Activated CD8-positive, alpha-beta memory T cell treated with anti-CD3 and anti-CD28 coated beads, Interleukin-2, amount 50 U/mL, for 48 hours (primary cell): ENCODE results near the gene C22orf23.

Experiments
- DNase-seq: peaks from one replicate; pipeline ENCODE4 v3.0.0-alpha.2; 2020

C22orf23 gene

DNA sequence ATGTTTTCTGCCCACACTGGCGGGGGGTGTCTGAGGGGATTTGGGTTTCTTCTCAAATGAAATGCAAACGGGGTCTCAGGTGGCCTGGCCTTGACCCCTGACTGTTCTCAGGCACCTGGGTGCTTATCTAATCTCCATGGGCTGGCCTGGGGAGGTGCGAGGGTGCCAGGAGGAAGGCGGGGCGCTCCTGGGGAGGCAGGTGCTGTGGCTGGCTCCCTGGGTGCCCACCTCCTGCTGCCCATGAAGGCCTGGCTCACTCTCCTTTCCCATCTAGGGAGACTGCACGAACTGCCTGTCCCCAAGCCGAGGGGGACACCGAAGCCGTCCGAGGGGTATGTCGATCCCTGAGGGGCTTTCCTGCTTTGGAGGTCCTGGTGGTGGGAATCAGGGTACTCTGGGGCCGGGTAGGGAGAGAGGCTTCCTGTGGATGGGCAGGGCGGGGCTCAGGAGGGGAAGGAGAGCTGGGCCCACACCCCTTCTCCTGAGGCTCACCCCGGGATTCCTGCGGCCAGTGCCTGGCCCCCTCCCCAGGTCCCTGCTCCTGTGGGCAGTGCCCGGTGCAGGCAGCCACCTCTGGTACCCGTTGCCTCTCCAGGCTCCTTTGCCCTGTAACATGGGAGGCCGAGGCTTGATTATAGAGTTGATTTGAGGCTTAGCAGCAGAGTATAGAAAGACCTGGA is 28.9 kb downstream of the C22orf23 start:
- no peak for DNase-seq

GRCh38 chr22:37923927-37924326 is 29.5 kb downstream of the C22orf23 start:
- DNase-seq = no peak

- no peak for DNase-seq
Measured at GRCh38 chr22:37922191-37922590, 31.2 kb downstream of the C22orf23 start.

- no peak for DNase-seq
Measured at GRCh38 chr22:37920126-37920525, 33.3 kb downstream of the C22orf23 start.

DNA sequence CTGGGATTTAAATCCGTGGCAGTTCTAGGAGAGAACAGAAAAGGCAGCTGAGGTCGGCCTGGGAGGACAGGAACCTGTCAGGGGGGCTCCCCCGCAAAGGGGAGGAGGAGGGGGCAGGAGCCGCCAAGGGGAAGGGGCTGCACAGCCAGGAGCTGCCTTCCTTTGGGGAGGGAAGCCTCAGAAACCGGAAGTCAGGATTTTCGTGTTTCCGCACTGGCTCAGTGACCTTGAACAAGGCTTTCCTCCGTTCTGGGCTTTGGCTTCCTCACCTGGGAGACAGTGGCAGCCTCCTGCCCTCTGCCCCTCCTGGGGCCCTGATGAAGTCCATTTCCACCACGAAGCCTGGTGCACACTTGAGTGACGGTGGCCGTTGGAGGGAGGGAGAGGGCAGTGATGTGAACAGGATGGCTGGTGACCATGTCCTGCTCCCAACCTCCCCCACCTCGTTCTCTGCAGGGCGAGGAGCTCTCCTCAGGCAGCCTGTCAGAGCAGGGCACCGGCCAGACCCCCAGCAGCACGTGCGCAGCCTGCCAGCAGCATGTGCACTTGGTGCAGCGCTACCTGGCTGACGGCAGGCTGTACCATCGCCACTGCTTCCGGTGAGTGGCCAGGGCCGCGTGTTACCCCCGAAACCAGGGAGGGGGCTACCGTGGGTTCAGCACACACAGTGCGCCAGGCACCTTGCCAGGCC is 34.7 kb downstream of the C22orf23 start:
- no peak for DNase-seq

- no peak for DNase-seq
Measured at GRCh38 chr22:37917874-37918548, 35.4 kb downstream of the C22orf23 start.

DNA sequence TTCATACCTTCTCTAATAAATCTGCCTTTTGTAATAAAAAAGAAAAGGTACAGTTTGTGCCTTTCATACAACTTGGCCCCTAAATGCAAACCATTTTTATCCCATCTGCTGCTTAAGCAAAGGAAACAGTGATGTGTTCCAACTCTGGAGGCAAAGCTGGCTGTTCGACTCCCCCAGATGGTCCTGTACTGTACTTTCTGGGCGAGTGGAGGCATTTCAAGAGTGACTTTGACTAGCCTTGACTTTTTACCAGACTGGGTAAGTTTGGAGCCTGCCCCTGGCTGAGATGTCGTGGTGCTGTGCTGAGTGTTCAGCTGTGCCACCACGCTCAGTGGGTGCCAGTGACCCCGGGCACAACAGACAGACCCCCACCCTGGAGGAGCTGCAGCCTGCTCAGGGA is 37.1 kb downstream of the C22orf23 start:
- DNase-seq = no peak

- no peak for DNase-seq
Measured at GRCh38 chr22:37913233-37913721, 40.1 kb downstream of the C22orf23 start.

GRCh38 chr22:37912171-37912570 is 41.2 kb downstream of the C22orf23 start:
- peak; percentile 51 for DNase-seq

DNA sequence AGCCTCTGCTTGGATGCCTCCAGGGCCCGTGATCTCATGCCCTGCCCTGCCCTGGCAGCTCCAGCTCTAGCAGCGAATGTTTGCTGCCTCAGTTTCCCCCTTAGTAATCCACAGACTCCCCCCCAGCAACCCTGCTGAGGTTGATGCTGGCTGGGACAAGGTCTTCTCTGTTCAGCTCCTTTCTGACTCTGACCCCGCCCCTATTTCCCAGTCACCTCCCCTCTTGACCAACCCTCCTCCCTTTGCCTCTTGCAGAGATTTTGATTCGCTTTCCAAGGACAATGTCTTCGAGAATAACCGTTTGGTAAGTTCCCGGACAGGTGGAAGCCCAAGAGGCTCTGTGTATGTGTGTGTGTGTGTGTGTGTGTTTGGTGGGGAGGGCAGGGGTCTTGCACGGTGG is 41.7 kb downstream of the C22orf23 start:
- no peak for DNase-seq

DNA sequence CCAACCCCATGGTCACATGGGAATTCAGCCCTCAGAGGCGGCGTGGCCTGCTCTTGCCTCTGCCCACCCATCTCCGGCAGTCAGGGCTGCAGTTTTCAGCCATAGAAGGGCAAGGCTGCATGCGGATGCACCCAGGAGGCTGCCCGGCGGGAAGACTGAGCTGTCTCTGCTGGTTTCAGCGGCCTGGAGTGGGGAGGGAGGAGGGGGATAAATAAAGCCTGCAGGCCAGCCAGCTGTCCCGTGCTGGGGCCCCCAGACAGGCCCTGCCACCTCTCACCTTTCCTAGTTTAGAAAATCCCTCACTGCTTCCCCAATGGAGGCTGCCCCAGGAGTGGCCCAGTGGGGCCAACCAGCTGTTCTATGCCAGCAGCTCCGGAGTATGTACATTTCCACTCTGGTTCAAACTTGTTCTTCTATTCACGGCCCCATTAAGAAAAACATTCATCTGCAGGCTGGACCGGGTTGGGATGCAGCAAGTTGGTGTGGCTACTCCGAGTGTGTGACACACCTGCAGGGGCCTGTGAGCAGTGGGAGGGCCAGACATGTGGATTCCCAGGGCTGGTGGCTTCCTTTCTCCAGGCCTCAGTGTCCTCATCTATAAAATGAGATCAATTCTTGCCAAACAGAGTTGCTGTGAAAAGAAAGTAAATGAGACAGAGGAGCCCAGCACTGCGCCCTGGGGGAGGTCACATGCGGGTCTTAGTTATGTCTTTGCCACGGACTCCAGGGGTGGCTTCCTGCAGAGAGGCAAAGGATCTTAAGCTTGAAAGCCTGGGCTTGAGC is 42.3 kb downstream of the C22orf23 start:
- no peak for DNase-seq

DNA sequence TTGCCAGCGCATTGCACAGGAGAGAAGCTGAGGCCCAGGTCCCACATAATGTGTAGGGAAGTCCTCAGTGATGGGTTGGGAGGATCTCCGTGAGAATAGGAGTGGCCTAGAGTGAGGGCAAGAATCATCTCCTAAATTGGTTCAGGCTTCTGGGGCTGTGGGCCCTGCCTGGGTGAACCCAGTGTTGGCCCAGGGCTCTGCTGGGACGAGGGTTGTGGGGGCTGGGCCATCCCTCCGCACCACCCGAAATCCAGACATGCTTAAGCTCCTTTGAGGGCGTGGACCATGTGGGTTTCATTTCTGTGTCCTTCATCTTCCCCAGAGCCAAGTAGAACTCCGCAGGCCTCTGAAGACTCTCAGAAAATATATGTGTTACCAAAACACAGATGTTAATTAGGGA is 43.6 kb downstream of the C22orf23 start:
- DNase-seq = no peak

- no peak for DNase-seq
Measured at GRCh38 chr22:37907036-37907954, 46.1 kb downstream of the C22orf23 start.

DNA sequence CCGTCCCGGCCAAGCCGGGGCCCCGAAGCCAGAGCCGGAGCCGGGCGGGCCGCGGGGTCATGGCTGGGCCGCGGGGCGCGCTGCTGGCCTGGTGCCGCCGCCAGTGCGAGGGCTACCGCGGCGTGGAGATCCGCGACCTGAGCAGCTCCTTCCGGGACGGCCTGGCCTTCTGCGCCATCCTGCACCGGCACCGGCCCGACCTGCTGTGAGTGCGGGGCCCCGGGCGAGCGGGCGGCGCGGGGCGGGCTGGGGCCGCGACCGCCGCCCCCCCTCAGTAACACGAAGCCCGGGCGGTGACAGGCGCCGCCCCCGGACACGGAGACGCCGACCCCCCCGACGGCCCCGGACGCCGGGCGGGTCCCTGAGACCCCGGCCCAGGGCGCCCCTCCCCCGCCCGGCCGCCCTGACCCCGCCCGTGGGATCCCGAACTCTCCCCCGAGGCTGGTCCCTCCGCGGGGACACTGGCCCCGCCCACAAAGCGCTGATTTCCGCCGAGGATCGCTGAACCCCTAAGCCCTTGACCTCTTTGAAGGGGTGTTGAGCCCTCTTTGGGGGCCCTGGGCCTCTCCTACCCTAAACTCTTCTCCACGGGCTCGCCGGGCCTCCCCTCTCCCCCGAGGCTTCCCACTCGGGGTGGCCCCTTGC is 46.9 kb downstream of the C22orf23 start:
- peak; percentile 73 for DNase-seq

DNA sequence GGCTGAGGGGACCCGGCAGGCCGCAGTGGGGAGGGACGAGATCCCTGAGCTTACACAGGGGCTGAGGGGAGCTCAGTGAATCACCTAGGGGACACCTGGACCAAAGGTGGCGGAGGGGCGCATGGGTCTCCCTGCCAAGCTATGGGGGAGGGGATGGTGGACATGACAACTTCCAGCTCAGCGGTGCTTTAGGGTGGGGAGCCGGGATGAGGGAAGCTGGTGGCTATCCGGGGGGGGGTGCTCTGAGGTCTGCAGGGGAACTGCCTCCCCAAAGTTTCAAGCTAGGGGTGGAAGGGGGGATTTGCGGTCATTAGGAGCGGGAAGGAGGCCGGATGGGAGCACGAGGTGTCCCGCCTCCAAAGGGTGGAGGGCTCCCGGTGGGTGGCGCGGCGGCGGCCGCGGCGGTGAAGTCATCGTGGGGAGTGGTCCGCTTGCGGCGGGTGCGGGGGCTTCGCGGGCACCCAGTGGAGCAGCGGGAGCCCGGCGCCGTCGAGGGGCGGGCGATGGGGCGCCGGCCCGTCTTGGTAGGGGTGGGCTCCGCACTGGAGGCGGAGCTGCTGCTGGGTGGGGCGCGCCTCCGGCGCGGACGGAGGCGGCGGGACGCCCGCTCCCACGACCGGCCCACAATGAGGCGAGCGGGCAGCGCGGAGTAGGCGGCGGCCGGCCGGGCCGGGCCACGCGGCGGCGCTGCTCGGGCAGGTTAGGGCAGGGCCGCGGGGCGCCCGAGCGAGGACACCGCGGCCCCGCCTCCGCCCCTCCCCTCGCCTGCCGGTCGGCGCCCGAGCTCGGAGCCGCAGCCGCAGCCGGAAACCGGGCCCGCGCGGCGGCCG is 47.7 kb downstream of the C22orf23 start, which contains the start of gene MICALL1:
Gene MICALL1, plus strand, starts transcription at position 764 of the 830 bp plus-strand sequence. CDS start 126 bp downstream, outside the sequence.
- peak; percentile 79 for DNase-seq

DNA sequence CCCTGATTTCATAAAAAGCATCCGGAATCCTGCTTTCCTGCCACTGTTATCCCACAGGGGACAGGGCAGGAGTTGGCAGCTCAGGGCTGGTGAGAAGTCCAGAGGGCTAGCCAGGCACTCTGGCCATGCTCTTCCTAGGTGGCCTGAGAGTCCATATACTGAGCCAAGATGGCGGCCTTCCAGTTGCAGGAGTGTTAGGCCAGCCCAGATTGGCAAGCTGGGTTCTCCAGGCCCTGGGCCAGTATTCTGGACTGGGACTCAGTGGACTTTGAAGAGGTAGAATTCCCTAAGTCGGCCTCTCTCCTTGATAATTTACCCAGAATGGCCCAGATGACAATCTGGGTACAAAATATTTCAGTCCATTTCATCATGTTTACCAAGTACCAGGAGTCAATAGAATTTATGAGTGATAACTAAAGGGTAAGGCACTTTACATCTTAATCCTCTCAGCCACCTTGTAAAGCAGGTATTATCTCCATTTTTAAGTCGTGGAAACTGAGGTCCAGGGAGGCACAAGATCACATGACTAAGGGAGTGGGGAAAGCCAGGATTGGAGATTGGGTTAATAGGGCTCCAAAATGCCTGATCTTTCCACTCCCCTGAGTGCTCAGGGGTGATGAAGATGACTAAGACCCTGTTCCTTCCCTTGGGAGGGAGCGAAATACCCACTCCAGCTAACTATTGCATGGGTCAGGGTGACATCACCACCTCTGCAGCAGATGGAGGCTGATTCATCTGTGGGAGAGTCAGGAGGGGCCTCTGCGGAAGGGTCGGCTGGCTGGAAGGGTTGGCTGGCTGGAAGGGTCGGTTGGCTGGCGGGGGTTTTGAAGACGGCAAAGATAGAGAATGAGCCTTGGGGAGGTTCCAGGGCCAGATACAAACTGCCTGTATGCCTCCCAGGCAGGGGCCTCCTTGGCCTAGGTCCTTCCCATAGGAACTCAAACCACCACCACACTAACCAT is 48.5 kb downstream of the C22orf23 start:
- DNase-seq = no peak

GRCh38 chr22:37898441-37899181 is 54.8 kb downstream of the C22orf23 start:
- DNase-seq = no peak

DNA sequence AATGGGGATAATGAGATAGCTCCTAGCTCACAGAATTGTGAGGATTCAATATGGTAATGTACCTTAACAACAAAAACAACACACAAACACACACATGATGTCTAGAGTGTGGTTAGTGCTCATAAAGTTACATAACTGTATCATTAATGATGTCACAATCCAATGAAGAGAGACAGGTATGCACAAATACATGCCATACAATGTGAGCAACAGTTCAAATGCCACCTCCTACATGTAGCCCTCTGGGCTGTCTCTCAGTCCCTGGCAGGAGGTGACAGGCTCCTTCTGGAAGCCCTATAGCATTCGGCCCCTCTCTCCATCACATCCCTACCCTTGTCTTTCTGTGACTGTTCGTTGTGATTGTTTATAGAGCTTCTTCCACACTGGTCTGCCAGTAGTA is 55.6 kb downstream of the C22orf23 start:
- DNase-seq = no peak
